C4-2B (cell line): Measurements from ENCODE around the gene PDGFRA.

ENCODE experiments used
- ZFX ChIP-seq: fragments of 450-650 bp; IDR thresholded peaks from 2 replicates; pipeline ENCODE4 v1.6.1; 2017
- TF ChIP-seq, protein P1 (sequence below): fragments of 450-650 bp; conservative IDR thresholded peaks from 2 replicates; pipeline ENCODE4 v1.5.1; 2017; ENCODE audit warnings: mild to moderate bottlenecking

DNA sequence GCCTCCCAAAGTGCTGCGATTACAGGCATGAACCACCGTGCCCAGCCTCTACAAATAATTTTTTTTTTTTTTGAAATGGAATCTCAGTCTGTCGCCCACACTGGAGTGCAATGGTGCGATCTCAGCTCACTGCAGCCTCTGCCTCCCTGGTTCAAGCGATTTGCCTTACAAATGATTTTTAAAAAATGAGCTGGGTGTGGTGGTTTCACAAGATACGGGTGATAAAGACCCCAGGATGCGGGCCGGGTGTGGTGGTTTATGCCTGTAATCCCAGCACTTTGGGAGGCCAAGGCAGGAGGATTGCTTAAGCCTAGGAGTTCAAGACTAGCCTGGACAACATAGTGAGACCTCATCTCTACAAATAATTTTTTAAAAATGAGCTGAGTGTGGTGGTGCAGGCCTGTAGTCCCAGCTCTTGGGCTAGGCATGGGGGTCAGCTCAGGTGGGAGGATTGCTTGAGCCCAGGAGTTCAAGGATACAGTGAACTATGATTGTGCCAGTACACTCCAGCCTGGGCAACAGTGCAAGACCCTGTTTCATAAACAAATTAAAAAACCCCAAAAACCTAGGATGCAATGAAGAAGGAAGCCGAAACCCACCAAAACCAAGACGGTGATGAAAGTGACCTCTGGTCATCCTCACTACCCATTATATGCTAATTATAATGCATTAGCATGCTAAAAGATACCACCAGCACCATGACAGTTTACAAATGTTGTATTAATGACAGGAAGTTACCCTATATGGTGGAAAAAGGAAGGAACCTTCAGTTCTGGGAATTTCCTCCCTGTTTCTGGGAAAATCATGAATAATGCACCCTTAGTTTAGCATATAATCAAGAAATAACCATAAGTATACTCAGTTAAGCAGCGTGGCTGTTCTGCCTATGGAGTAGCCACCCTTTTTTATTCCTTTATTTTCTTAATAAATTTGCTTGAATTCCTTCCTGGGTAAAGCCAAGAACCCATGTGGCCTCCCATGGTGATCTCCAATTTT lies 27.7 kb downstream of the PDGFRA start:
- TF ChIP-seq, protein P1, sequence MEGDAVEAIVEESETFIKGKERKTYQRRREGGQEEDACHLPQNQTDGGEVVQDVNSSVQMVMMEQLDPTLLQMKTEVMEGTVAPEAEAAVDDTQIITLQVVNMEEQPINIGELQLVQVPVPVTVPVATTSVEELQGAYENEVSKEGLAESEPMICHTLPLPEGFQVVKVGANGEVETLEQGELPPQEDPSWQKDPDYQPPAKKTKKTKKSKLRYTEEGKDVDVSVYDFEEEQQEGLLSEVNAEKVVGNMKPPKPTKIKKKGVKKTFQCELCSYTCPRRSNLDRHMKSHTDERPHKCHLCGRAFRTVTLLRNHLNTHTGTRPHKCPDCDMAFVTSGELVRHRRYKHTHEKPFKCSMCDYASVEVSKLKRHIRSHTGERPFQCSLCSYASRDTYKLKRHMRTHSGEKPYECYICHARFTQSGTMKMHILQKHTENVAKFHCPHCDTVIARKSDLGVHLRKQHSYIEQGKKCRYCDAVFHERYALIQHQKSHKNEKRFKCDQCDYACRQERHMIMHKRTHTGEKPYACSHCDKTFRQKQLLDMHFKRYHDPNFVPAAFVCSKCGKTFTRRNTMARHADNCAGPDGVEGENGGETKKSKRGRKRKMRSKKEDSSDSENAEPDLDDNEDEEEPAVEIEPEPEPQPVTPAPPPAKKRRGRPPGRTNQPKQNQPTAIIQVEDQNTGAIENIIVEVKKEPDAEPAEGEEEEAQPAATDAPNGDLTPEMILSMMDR, result no peak
- TF ChIP-seq ZFX, result no peak
